Mesendoderm (in vitro differentiated cells): ENCODE data around the gene SPINDOC.

Experiments used
- DNase-seq: peaks from one replicate; pipeline ENCODE4 v3.0.0; 2013
- H2AK5ac ChIP-seq: 2 replicates; pipeline ENCODE4 v1.6.1; 2013; ENCODE audit warnings: low read length, inconsistent platforms
- H2BK120ac ChIP-seq: 2 replicates; pipeline ENCODE4 v1.6.1; 2013; ENCODE audit warnings: low read depth, mild to moderate bottlenecking, low read length, moderate library complexity, mixed read lengths
- H2BK15ac ChIP-seq: replicated peaks from 2 replicates; pipeline ENCODE4 v1.6.1; 2013; ENCODE audit warnings: low read depth, mild to moderate bottlenecking, moderate library complexity
- H2BK5ac ChIP-seq: 2 replicates; pipeline ENCODE4 v1.6.1; 2013; ENCODE audit warnings: low read length, inconsistent platforms
- H3K18ac ChIP-seq: 2 replicates; pipeline ENCODE4 v1.6.1; 2013; ENCODE audit warnings: mild to moderate bottlenecking, low read length, mixed read lengths
- H3K23ac ChIP-seq: one replicate; pipeline ENCODE4 v1.6.1; 2013; ENCODE audit warnings: low read length
- H3K27ac ChIP-seq: 2 replicates; pipeline ENCODE4 v1.5.1; 2013; ENCODE audit warnings: low read depth, mild to moderate bottlenecking, inconsistent platforms, low read length, moderate library complexity
- H3K27me3 ChIP-seq: 2 replicates; pipeline ENCODE4 v1.6.1; 2013; ENCODE audit warnings: low read length, control low read depth, mild to moderate bottlenecking, inconsistent platforms; ENCODE audit not compliant: insufficient read depth, poor library complexity
- H3K36me3 ChIP-seq: 2 replicates; pipeline ENCODE4 v1.6.1; 2013; ENCODE audit warnings: low read length, inconsistent platforms; ENCODE audit not compliant: control insufficient read depth, insufficient read depth
- H3K4ac ChIP-seq: one replicate; pipeline ENCODE4 v1.6.1; 2013; ENCODE audit warnings: low read depth, mild to moderate bottlenecking, low read length, moderate library complexity
- H3K4me1 ChIP-seq: 2 replicates; pipeline ENCODE4 v1.6.1; 2013; ENCODE audit warnings: low read depth, low read length, inconsistent platforms; ENCODE audit not compliant: control insufficient read depth
- H3K4me2 ChIP-seq: 2 replicates; pipeline ENCODE4 v1.6.1; 2013; ENCODE audit warnings: low read length
- H3K4me3 ChIP-seq: 2 replicates; pipeline ENCODE4 v1.5.1; 2013; ENCODE audit warnings: mild to moderate bottlenecking, low read length
- H3K56ac ChIP-seq: one replicate; pipeline ENCODE4 v1.6.1; 2013; ENCODE audit warnings: low read length
- H3K79me1 ChIP-seq: 2 replicates; pipeline ENCODE4 v1.6.1; 2013; ENCODE audit warnings: low read length, inconsistent platforms
- H3K79me2 ChIP-seq: 2 replicates; pipeline ENCODE4 v1.6.1; 2013; ENCODE audit warnings: mild to moderate bottlenecking, low read length; ENCODE audit not compliant: control insufficient read depth, insufficient read depth
- H3K9ac ChIP-seq: 2 replicates; pipeline ENCODE4 v1.6.1; 2013; ENCODE audit warnings: low read length, inconsistent platforms
- H4K5ac ChIP-seq: one replicate; pipeline ENCODE4 v1.6.1; 2013; ENCODE audit warnings: low read length
- H4K8ac ChIP-seq: one replicate; pipeline ENCODE4 v1.6.1; 2013; ENCODE audit warnings: low read depth, mild to moderate bottlenecking, control low read depth, low read length, moderate library complexity
- WGBS: extraction: QIAGEN DNeasy Blood & Tissue Kit; methylation state at CpG from one replicate; pipeline ENCODE4 v1.1.7; 2013; ENCODE audit warnings: low lambda C conversion rate, missing lambda C conversion rate; ENCODE audit not compliant: insufficient coverage; ENCODE audit errors: extremely low coverage; 5-methylcytosine and 5-hydroxymethylcytosine counted together

SPINDOC gene

DNA sequence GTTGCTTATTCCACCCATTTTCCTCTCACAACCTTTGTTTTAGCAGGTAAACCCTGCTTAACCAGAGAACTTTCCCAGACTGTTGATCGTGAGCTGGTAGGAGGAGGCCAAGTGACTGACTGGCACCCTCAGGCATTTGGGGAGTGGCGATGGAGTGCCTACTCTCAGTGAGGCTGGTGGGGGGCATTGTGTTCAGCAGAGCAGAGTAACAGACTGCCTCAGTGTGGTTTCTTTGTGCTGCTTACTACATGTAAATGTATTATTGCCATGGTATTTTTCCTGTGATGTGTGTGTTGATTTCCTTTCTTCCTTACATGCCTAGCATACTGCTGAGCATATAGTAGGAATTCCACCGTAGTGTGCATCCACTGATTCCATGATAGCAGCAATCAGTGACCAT lies 28.3 kb downstream of the SPINDOC start:
- Histone ChIP-seq H3K27me3 (no peaks in the 10 kb centered on the region), H2BK15ac (no peak overlapping the region), H3K23ac (no peak overlapping the region), H3K79me1 (peaks cover 31% of the 10 kb centered on the region), H3K18ac (no peak overlapping the region), H3K36me3 (no peaks in the 10 kb centered on the region), H4K8ac (no peak overlapping the region), H2BK5ac (no peak overlapping the region), H3K79me2 (peaks cover 63% of the 10 kb centered on the region), H3K4me3 (no peak overlapping the region), H3K56ac (peak overlapping the region; percentile 49), H3K9ac (peak overlapping the region; percentile 95), H3K4me1 (peaks cover 28% of the 10 kb centered on the region), H3K4ac (no peak overlapping the region), H2AK5ac (no peak overlapping the region), H4K5ac (no peak overlapping the region), H2BK120ac (no peak overlapping the region), H3K4me2 (peak overlapping the region; percentile 97), H3K27ac (no peak overlapping the region)
- DNase-seq = peak; percentile 84
- no CpG with 5 or more reads among the region's 3 CpGs for WGBS

DNA sequence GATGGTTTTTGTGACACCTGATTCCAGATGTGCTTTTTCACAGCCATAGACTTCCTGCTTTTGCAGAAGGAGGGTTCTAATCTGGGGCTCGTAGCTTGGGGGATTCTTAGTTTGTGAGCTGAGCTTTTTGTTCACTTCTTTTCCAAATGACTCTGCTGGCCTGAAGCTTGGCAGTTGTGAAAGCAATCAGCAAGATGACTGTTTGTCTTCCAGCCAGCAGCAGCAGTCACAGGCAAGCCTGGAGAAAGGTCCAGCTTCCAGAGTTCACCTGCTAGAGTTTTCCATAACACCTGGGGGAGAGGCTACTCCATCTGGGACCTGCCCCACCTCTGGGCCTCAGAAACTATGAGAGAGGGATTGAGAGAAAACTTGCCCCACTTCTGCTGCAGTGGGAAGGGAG lies 29.8 kb downstream of the SPINDOC start:
- H3K79me1 ChIP-seq = peaks cover 33% of the 10 kb centered on the region
- H3K18ac ChIP-seq = no peak overlapping the region
- H3K4me2 ChIP-seq = no peak overlapping the region
- H2BK120ac ChIP-seq = no peak overlapping the region
- peaks cover 33% of the 10 kb centered on the region for H3K4me1 ChIP-seq
- H2BK5ac ChIP-seq = no peak overlapping the region
- no CpG with 5 or more reads among the region's 1 CpG for WGBS
- peaks cover 72% of the 10 kb centered on the region for H3K79me2 ChIP-seq
- no peak overlapping the region for H2AK5ac ChIP-seq
- H2BK15ac ChIP-seq = no peak overlapping the region
- H3K9ac ChIP-seq = peak overlapping the region; percentile 27
- H3K4me3 ChIP-seq = no peak overlapping the region
- H4K8ac ChIP-seq = no peak overlapping the region
- no peak overlapping the region for H3K4ac ChIP-seq
- H3K27ac ChIP-seq = no peak overlapping the region
- no peaks in the 10 kb centered on the region for H3K27me3 ChIP-seq
- peak overlapping the region; percentile 13 for H3K56ac ChIP-seq
- DNase-seq = no peak
- no peaks in the 10 kb centered on the region for H3K36me3 ChIP-seq
- no peak overlapping the region for H3K23ac ChIP-seq
- no peak overlapping the region for H4K5ac ChIP-seq

DNA sequence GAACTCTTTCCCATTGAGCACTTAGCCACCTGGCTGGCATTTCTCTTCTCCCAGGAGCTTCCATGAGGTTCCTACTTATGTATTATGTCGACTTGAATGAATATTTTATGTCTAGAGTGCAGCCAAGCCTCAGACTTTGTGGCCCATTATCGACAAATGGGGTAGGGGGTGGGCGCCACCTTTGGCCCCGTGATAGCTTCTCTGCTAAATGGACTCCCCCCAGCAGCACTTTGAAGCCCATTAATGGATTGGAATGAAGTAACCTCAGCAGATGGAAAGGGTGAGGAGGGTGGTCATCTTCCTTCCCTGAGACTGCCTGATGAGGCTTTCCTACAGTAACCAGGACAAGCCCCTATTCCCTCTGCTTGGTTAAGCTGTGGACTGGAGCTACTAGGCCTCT lies 31.6 kb downstream of the SPINDOC start:
- Histone ChIP-seq H3K23ac (no peak overlapping the region), H2BK15ac (no peak overlapping the region), H3K18ac (no peak overlapping the region), H3K4me2 (no peak overlapping the region), H2BK5ac (no peak overlapping the region), H3K79me1 (peaks cover 30% of the 10 kb centered on the region), H3K4me1 (peaks cover 33% of the 10 kb centered on the region), H4K5ac (no peak overlapping the region), H3K27ac (no peak overlapping the region), H2BK120ac (no peak overlapping the region), H3K4me3 (no peak overlapping the region), H3K56ac (peak overlapping the region; percentile 43), H3K9ac (peak overlapping the region; percentile 39), H3K4ac (no peak overlapping the region), H3K79me2 (peaks cover 78% of the 10 kb centered on the region), H4K8ac (no peak overlapping the region), H3K27me3 (no peaks in the 10 kb centered on the region), H3K36me3 (no peaks in the 10 kb centered on the region), H2AK5ac (no peak overlapping the region)
- DNase-seq = no peak
- WGBS = no CpG with 5 or more reads among the region's 4 CpGs

DNA sequence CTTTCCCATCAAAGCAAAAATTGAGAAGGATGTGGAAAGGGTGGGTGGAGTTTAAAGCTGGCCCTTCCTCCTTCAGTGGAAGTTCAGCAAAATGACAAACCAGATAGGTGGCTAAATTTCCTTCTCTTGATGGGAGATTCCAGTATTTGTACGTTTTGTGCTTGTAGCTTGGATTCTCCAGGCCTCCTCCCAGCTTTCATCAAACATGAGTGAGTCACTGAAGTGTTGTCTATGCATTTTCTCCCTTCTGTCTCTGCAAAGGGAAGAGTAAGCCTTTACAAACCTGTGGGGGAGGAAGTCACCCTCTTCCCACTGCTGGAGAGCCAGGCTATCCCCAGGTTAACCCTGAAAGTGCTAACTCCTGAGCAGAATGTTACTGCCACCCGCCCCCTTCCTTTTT lies 32.0 kb downstream of the SPINDOC start:
- Histone ChIP-seq H3K27ac (no peak overlapping the region), H3K79me2 (peaks cover 76% of the 10 kb centered on the region), H2BK15ac (no peak overlapping the region), H2BK5ac (no peak overlapping the region), H3K36me3 (no peaks in the 10 kb centered on the region), H3K4me1 (peaks cover 30% of the 10 kb centered on the region), H3K4me2 (no peak overlapping the region), H3K9ac (peak overlapping the region; percentile 39), H3K23ac (no peak overlapping the region), H3K27me3 (no peaks in the 10 kb centered on the region), H2BK120ac (no peak overlapping the region), H3K4ac (no peak overlapping the region), H4K8ac (no peak overlapping the region), H3K79me1 (peaks cover 26% of the 10 kb centered on the region), H3K56ac (no peak overlapping the region), H2AK5ac (no peak overlapping the region), H4K5ac (no peak overlapping the region), H3K18ac (no peak overlapping the region), H3K4me3 (no peak overlapping the region)
- peak; percentile 64 for DNase-seq
- no CpG with 5 or more reads among the region's 2 CpGs for WGBS

DNA sequence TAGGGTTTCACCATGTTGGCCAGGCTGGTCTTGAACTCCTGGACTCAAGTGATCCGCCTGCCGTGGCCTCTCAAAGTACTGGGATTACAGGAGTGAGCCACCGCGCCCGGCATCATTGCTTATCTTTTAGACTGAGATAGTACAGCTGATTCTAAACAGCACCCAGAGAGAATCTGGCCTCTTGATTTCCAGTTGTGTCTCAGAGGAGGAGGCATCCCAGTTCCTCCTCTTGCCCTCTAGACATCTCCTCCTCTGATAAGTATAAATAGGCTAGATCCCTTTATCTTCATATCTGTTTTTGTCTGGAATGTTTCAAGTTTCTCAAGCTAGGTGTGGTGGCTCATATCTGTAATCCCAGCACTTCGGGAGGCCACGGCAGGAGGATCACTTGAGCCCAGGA lies 32.7 kb downstream of the SPINDOC start:
- H3K56ac ChIP-seq = no peak overlapping the region
- H3K36me3 ChIP-seq = no peaks in the 10 kb centered on the region
- no peak overlapping the region for H4K5ac ChIP-seq
- H3K27ac ChIP-seq = no peak overlapping the region
- no peak for DNase-seq
- no peak overlapping the region for H2BK120ac ChIP-seq
- H4K8ac ChIP-seq = no peak overlapping the region
- H3K4me2 ChIP-seq = no peak overlapping the region
- H3K18ac ChIP-seq = no peak overlapping the region
- no peak overlapping the region for H3K4me3 ChIP-seq
- WGBS = no CpG with 5 or more reads among the region's 7 CpGs
- H2BK5ac ChIP-seq = no peak overlapping the region
- H3K23ac ChIP-seq = no peak overlapping the region
- H2BK15ac ChIP-seq = no peak overlapping the region
- H3K27me3 ChIP-seq = no peaks in the 10 kb centered on the region
- no peak overlapping the region for H3K4ac ChIP-seq
- no peak overlapping the region for H2AK5ac ChIP-seq
- no peak overlapping the region for H3K9ac ChIP-seq
- H3K79me2 ChIP-seq = peaks cover 76% of the 10 kb centered on the region
- H3K4me1 ChIP-seq = peaks cover 25% of the 10 kb centered on the region
- peaks cover 23% of the 10 kb centered on the region for H3K79me1 ChIP-seq

DNA sequence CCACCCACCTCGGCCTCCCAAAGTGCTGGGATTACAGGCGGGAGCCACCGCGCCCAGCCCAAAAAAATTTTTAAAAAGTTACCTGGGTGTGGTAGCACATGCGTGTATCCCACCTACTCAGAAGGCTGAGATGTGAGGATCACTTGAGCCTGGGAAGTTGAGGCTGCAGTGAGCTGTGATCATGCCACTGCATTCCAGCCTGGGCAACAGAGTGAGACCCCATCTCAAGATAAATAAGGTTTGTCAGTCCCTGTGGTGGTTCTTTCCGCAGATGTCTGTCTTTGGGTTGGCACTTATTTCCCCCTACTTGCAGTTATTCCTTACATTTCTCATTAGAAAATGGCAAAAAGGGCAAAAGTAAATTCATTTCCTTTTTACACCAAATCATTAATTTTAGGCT lies 33.6 kb downstream of the SPINDOC start:
- peaks cover 19% of the 10 kb centered on the region for H3K79me1 ChIP-seq
- H3K4ac ChIP-seq = no peak overlapping the region
- H3K23ac ChIP-seq = no peak overlapping the region
- no peak overlapping the region for H2AK5ac ChIP-seq
- no peak overlapping the region for H4K8ac ChIP-seq
- H3K27me3 ChIP-seq = no peaks in the 10 kb centered on the region
- H2BK120ac ChIP-seq = no peak overlapping the region
- no peaks in the 10 kb centered on the region for H3K36me3 ChIP-seq
- no peak overlapping the region for H3K18ac ChIP-seq
- H2BK5ac ChIP-seq = no peak overlapping the region
- peaks cover 74% of the 10 kb centered on the region for H3K79me2 ChIP-seq
- no peak overlapping the region for H3K4me2 ChIP-seq
- no peak overlapping the region for H3K4me3 ChIP-seq
- H4K5ac ChIP-seq = no peak overlapping the region
- DNase-seq = no peak
- no CpG with 5 or more reads among the region's 6 CpGs for WGBS
- H3K4me1 ChIP-seq = peaks cover 15% of the 10 kb centered on the region
- H3K56ac ChIP-seq = no peak overlapping the region
- H3K9ac ChIP-seq = no peak overlapping the region
- no peak overlapping the region for H2BK15ac ChIP-seq
- no peak overlapping the region for H3K27ac ChIP-seq
